Ramos (cell line): ENCODE results near the gene OR2V2.
"Not testable (repeated sequence)": the region's sequence is repeated elsewhere in the genome, so short reads cannot be mapped to it uniquely, and the experiment has no call there.

ENCODE experiments used
- in situ Hi-C: fragments of 300-500 bp; cut with MboI; formaldehyde crosslinking; loops from one replicate; pipeline ENCODE4 v1.14.3; 2022; ENCODE audit warnings: low sequenced_read_pairs; ENCODE audit not compliant: unreplicated experiment

Gene OR2V2

DNA sequence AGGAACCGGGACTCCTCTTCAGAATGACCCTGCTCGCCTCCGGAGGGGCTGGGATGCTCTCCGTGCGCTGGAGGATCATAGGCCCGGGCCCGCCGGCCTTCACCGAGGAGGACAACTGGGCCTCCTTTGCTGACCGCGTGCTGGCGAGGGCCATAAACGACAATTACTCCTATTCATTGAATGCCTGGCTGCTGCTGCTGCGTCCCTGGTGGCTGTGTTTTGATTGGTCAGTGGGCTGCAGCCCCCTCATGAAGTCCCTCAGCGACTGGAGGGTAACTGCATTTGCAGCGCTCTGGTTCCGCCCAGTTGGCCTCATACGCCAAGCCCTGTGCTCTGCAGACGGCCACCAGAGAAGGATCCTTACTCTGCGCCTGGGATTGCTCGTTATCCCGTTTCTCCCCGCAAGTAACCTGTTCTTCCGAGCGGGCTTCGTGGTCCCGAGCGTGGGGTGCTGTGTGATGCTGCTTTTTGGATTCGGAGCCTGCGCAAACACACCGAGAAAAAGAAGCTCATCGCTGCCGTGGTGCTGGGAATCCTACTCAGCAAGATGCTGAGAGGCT is 33.0 kb upstream of the OR2V2 start:
- in situ Hi-C loops: no loop called here

DNA sequence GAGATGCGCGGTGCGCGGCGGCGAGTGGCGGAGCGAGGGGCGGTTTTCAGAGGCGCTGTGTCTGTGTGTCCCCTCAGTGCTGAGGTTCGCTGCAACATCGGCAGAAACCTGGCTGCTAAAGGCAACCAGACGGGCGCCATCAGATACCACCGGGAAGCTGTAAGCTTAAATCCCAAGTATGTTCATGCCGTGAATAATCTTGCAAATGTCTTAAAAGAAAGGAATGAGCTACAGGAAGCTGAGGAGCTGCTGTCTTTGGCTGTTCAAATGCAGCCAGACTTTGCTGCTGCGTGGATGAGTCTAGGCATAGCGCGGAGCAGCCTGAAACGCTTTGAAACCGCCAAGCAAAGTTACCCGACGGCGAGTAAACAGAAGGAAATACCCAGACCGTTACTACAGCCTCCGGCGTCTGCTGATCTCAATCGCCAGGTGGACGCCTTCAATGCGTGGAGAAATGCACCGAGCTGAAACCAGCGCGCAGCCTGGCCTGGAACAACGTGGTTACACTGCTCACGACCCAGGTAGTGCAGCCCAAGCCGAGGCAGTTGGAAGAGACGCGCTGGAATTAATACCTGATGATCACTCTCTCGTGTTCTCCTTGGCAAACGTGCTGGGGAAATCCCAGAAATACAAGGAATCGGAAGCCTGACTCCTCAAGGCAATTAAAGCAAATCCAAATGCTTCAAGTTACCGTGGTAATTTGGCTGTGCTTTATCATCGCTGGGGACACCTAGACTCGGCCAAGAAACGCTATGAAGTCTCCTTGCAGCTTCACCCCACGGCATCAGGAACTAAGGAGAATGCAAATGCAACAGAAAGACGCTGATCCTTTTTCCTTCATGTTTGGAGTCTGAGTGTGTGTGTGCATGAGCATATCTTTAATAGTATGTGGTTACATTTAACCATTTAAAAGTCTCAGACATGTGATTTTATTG is 32.3 kb upstream of the OR2V2 start:
- in situ Hi-C loops: no loop called here

DNA sequence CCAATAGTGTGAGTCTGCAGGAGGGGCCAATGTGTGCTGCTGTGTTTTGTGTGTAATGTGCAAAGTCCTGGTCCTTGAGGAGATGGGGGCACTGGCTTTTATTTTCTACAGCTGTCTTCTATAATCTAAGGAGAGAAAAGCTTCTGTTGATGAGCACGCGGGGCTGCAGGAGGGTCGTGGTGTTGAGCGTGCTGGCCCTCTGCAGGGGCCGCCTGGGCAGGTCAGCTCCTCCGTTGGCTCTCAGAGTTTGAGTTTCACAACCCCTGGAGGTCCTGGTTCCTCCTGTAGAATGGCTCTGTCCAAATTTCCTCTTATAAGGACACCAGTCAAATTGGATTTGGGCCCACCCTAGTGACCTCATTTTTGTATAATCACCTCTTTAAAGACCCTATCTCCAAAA is 29.0 kb upstream of the OR2V2 start:
- in situ Hi-C loops: no loop called here

DNA sequence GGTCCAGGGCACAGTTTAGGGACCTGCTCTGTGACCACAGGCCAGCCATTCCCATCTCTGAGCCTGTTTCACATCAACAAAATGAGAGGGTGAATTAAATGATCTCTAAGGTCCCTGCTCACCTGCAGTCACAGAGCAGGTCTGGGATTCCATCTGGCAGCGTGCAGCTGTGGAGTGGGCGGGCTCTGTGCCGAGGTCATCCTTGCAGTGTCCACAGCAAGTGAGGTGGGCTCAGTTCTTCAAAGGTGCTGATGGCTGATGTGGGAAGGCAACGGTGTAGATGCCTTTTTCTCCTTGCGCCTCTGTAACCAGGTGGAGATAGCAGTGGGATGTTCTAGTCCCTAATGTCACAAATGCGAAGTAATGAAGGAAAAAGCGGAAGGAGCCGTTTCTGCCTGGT is 28.3 kb upstream of the OR2V2 start:
- in situ Hi-C loops: no loop called here

DNA sequence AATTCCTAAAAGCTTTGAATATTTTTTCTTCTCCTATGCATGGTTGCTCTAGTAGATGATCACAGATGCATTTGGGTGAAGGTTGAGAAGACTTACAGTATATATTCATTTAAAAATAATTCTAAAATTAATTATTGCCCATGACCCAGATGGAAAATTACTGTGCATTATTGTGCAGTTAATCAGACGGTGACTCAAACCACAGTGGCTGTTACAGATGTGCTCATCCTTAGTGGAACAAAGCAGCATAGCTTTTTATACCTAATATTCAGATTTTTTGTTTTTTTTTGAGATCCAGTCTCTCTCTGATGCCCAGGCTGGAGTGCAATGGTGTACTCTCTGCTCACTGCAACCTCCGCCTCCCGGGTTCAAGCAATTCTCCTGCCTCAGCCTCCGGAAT is 27.1 kb upstream of the OR2V2 start:
- in situ Hi-C loops: no loop called here

DNA sequence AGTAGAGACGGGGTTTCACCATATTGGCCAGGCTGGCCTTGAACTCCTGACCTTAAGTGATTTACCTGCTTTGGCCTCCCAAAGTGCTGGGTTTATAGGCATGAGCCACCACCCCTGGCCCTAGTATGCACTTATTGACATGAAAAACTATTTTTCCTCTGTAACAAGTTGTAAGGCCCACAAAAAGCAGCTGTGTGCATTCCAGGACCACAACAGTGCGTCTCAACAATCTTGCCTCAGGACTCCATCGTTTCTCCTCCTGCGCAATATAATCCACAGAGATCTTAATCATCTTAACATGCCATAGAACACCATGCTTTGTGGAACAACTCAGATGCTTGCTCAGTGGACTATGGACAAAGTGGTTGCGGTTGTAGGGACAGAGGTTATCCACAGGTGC is 26.6 kb upstream of the OR2V2 start:
- in situ Hi-C loops: no loop called here

DNA sequence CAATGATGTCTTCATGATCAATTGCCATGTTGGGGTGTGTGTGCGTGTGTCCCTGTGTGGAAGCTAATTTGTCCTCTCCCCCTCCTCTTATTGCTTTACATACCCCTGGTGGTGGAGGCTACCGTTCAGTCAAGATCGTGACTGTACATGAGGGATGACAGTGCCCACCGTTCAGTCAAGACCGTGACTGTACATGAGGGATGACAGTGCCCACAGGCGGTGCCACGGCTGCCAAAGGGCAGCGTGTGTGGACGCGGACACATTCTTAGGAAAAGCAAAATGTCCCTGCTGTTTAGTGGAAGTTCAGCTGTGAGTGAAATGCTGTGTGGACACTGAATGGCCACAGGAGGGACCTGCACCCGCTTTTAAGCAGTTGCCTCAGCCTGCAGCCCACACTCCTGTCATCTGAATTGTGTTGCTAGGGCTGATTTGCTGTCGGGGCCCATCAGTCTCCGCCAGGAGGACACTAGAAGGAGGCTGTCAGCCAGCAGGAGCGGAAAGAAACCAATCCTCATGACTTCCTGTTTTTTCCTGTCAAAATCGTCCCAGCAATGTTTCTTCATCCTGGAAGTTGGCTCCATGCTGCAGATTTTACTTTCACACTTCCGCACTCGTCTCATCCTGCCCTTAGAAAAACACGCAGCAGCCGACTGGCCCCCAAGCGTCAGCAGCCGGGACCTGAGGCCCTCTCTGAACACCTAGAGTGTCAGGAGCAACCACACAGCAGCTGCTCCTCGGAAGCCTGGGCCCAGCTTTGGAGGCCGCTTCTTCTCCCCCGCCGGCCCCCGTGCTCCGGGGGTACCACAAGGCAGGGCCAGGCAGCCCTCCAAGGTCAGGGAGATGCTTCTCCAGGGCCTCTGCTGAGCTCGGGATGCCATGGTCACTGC is 25.5 kb upstream of the OR2V2 start:
- in situ Hi-C loops: no loop called here

GRCh38 chr5:181124526-181124925 is 22.9 kb upstream of the OR2V2 start:
- in situ Hi-C loops: no loop called here

DNA sequence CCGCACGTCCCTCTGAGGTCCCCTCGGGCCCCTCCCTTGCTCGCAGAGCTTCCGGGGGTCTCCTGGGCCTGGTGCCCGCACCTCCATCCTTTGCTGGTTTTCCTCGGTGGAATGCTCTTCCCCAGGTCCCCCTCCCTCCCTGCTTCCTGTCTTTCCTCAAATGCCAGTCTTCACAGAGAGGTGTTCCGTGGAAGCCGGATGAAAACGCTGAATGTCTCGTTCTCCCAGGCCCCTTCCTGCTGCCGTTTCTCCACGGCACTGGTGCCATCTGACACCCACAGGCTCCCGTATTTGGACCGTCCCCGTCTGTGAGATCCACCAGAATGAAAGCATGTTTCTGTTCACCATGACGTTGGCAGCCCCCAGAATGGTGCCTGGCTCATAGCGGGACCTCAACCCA is 20.5 kb upstream of the OR2V2 start:
- in situ Hi-C loops: no loop called here

DNA sequence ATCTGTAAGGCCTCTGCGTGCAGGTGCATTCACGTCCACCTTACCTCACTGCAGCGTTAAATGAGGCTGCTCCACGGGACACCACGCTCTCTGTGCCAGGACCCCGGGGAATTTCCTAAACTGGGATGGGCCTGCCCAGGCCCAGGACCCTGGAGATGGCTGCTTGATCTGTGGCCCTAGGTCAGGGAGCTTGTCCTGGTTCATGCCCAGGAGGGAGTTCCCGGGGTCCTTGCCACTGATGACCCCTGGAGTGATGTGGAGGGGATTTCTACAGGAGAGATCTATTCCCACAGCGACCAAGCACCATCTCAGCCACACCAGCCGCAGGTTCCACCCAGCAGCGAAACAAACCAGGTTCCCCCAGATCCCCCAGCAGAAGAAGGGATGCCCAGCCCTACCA is 19.9 kb upstream of the OR2V2 start:
- in situ Hi-C loops: no loop called here

DNA sequence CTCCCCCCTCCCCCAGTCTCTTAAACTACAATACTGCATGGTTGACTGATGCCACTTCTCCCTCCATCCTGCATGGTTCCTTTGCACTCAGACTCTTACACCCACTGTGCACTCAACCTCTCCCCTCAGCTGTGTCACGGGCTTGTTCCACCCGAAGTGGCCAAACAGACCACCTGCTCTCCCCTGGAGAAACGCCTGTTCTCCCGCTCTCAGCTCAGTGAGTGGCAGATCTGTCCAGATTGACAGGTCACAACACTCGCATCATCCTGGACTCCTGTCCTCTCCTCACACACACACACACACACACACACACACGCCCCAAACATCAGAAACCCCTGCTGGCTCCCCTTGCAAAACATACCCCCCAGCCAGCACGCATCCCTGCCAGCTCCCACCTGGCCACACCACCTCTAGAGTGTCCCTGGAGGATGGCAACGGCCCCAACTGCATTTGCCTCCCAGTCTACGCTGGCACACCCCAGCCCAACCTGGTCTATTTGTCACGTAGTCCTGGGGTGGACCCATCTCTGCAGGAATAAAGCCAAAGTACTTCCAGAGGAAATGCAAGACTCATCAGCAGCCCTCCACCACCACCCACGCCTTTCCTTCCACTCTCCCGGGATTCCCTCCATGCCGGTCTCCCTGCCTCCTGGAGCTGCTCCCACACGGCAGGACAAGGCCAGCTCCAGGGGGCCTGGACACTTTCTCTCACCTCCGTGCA is 19.3 kb upstream of the OR2V2 start:
- in situ Hi-C loops: no loop called here

GRCh38 chr5:181129601-181130000 is 17.8 kb upstream of the OR2V2 start:
- in situ Hi-C loops: no loop called here

DNA sequence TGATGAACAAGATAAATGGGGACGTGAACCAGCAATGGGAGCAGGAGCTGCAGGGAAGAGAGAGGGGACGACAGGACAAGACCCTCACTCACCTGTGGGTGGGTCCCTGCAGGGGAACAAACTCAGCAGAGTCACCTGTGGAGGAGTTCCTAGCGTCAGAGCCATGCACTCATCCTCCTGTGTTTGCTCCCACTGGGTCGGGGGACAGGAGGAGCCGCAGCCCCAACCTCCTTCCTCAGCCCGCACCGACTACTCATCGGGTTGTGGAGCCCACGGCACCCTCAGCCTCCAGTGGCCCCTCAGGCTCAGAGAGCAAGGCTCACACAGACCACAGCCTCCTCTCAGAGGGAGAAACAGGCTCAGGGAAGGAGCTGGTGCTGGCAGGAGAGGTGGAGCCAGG is 17.3 kb upstream of the OR2V2 start:
- in situ Hi-C loops: not testable (repeated sequence)

DNA sequence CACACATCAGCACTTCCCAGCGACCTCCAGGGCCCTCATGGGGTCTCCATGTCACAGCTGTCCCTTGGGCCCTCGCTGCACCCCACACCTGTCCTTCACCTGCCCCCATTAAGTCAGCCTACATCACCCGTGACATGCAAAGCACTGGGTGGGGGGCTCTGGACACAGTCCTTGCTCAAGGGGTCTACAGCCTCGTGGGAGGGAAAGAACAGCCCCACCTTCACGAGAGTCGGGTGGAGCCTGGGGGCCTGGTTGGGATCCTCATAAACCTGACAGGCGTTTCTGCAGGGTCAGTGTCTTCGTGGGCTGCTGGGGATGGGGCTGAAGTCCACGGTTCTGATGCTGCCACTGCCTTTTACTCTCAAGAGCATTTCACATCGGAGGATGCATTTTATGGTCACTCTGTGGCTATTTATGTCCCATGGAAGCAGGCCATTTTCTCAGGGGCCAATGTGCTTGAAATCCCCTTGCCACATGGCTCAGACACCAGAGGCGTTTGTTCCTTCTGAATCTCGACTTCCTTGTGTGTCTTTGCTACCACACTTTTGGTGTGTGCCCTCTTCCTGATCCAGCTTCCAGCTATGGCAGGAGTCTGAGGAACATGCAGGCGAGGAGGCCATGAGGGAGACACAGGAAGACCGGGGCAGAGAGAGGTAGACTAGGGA is 16.4 kb upstream of the OR2V2 start, which contains the start of gene OR2V1:
OR2V1 (minus strand) TSS at position 338 of the 665 bp plus-strand sequence. CDS start 5,865 bp downstream, outside the sequence.
- in situ Hi-C loops: no loop called here

- in situ Hi-C loops: no loop called here
These were observed 15.9 kb upstream of the OR2V2 start for GRCh38 chr5:181131514-181131913.

- in situ Hi-C loops: no loop called here
These were observed 14.3 kb upstream of the OR2V2 start for GRCh38 chr5:181133083-181133482.

DNA sequence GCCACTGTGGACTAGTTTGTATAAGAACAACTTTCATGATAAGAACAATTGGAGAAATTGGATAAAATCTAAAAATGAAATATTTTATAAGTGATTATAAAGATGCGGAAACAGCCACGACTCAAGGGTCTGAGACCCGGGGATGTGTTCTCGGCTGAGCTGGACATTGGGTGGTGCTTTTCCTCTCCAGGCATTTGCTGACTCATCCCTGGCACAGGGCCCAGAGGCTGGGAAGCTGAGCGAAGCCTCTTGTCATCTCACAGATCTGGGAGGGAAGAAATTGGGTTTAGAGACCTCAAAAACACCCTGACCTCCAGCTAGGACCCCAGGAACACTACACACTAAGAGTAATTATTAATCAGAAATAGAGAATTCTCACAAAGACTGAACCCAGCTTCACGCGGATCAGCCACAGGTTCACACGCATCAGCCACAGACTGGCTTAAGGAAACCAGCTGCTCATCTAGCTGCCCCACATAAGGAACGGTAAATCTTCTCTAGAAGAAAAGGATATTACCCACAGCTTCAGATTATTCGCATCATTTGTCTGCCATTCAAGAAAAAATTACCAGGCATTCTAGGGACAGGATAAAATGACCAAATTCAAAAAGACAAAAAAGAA is 13.7 kb upstream of the OR2V2 start:
- in situ Hi-C loops: no loop called here

DNA sequence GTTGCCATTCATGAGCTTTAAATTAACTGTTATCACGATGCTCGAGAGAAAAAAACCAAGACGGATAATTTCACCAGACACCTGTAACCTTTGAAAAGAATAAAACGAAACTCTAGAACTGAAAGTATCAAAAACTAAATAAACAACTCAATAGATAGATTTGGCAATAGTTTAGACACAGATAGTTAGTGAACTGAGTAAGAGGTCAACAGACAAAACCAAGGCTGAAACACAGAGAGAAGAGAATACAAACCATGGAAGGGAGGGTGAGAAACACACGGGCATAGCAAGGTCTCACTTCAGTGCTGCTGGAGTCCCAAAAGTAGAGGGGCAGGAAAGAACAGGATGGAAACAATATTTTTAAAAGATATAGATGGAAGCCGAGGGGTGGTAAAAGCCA is 13.1 kb upstream of the OR2V2 start:
- in situ Hi-C loops: no loop called here

GRCh38 chr5:181136361-181136955 is 10.9 kb upstream of the OR2V2 start:
- in situ Hi-C loops: no loop called here
